ENCODE data around the gene EIF3K. TPM values are rescaled to one million over a fixed set of nuclear protein-coding genes. Genes with fewer than 3 reads are reported as not detected.

EIF3K gene
- total RNA-seq, 1 donor from 2014 or later: 392 TPM

DNA sequence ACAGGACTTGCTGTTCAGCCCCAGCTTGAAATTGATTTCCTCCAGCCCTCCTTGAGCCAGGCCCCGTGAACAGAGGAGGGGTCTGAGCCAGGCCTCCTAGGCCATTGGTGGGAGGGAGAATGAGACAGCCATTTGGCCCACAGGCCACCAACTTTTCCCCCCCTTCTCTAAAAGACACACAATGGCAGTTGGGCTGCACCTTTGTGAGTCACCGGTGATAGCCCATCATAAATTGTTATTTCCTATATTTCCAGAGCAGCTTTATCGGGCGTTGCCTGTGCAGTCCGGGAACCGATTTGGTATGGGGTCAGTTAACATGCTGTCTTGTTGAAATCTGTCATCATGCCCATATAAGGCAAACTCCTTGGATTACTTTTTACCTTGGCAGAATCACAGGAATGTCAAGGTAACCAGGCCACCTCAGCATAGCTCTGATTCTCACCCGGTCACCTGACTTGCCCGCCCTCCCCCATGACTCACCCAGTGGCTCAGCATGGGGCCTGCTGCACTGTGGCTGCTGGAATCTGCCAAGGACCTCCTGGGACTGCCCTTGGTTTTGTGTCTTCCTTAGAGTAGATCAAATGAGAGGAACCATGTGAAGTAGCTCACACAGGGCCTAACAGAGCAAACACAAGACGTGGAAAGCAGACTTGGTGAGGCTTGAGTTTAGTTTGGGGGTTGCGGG is 64.5 kb downstream of the EIF3K start:
- DNase-seq (ENCODE audit: extremely low read depth, low read depth, low spot score): no peak

DNA sequence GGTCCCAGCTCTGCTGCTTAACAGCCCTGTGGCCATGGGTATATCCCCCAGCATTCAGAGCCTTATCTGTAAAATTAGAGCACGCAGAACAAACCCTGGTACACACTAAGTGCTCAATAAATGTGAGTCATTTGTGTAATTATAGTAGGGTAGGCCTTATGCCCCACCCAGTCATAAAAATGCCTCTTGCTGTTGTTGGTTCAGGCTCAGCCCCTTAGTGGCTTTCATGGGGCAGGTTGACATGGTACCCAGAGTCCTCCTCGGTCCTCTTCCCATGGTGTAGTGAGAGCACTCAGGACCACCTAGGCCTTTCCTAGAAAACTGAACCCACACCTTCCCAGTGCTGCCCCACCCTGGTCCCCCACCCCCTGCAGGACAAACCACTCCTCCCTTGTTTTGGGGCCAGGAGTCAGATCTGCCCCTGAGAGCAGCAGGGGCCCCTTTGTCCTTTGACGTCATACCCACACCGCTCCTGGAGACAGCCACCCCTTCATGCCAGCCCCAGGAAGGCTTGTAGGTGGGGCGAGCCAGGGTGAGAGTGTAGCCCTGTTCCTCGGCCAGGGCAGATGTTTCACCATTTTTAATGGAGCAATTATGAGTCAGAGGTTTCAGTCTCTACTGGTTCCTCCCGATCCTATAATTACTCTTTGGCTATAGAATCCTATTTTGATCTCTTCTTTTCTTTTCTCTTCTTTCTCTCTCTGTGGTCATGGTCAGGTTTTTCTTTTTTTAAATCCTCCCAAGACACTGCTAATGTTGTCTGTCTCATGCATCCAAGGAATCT is 65.3 kb downstream of the EIF3K start:
- DNase-seq (ENCODE audit: extremely low read depth, low read depth, low spot score): no peak

DNA sequence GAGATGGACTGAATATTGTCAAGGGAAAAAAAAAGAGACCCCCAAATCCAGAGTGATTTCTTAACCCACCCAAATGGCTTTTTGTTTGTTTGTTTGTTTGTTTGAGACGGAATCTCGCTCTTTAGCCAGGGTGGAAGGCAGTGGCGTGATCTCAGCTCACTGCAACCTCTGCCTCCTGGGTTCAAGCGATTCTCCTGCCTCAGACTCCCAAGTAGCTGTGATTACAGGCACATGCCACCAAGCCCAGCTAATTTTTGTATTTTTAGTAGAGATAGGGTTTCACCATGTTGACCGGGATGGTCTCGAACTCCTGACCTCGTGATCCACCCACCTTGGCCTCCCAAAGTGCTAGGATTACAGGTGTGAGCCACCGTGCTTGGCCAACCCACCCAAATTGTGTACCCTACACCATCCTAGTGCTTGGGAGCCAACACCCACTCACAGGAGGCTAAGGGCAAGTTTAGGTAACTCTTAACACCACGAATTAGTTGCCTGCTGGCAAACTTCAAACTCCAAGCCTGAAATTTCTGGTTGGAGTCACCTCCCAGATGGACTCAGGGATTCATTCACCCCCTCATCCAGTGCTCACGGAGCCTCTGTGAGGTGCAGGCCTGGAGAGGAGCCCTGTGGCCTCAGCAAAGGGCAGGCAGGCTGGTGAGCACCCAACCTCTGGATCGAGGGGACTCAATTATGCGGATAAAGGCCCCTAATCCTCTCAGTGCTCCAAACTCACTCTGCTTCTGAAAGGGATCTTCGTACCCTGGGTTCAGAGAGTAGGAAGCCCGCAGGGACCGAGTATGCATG is 66.1 kb downstream of the EIF3K start:
- no peak for DNase-seq (ENCODE audit: extremely low read depth, low read depth, low spot score)

DNA sequence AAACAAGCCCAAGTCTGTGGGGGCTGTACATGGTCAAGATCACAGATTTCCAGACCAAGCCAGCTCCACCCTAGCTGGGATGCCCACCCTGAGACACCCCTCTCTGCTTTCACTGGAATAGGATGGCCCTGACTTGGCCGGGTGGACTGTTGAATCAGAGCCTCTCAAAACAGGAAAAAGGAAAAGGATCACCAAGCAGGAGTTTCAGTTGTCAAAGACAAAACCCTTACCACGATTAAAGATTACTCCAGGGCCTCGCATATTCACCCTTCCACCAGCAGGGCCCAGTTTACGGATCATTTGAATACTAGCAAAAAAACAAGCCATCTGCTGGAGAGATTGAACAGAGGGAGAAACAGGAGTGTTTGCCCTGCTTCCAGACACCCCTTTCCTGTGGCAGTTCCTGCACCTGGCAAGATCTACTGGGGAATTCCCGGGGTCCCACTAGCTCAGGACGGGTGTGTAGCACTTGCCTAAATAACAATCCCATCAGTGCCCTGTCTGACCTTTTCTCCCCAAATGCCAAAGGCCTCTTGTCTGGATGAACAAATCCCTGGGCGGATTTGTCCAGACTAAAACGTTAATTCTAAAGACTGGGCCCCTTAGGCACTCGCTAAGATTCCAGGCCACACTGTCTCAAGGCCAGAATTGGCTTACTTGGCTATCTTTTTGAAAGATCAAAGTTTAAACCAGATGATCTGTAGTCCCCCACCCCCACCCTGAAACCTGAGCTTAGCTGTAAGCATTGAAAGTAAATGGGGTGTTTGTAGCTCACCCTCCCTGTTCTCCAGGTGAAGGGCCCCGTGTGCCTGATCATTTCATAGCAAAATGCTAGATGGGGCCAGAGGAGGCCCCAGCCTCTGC is 66.9 kb downstream of the EIF3K start:
- DNase-seq (ENCODE audit: extremely low read depth, low read depth, low spot score): no peak

DNA sequence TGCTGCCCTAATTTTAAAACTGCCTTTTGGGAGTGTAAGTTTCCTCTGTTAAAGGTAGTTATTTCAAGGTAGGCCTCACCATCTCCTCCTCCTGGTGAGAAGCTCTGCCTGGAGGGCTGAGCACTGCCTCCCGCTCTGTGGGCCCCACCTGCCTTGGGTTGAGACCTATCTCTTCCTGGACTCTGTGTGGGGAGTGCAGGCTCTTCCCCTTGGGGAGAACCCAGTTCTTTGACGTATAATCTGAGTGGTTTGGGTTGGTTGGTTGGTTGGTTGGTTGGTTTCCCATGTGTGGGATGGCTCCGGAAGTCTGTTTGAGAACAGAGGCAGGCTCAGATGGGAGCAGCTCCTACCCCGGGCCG is 67.5 kb downstream of the EIF3K start:
- DNase-seq (ENCODE audit: extremely low read depth, low read depth, low spot score): no peak

Other genes with a start within 250 kb of the EIF3K start
- 232 and 267 TPM in 2 replicates for gene PSMD8, start 244.6 kb upstream of the EIF3K start, total RNA-seq
- gene GGN, start 231.2 kb upstream of the EIF3K start, total RNA-seq: 0.64 and 1.5 TPM in 2 replicates
- 8.5 and 9.4 TPM in 2 replicates for gene SPRED3, start 230.5 kb upstream of the EIF3K start, total RNA-seq
- gene FAM98C, start 216.1 kb upstream of the EIF3K start, total RNA-seq: 13.9 and 20.3 TPM in 2 replicates
- gene RASGRP4, start 193.0 kb upstream of the EIF3K start, total RNA-seq: not detected in 2 replicates
- gene RYR1, start 185.5 kb upstream of the EIF3K start, total RNA-seq: 0.05 and 0.06 TPM in 2 replicates
- gene MAP4K1, start 1.2 kb upstream of the EIF3K start, total RNA-seq: 0.39 TPM in 1 of 2 replicates, not detected in the other
- gene ACTN4, start 28.5 kb downstream of the EIF3K start, total RNA-seq: 697 and 882 TPM in 2 replicates
- gene CAPN12, start 125.3 kb downstream of the EIF3K start, total RNA-seq: 0.34 and 0.93 TPM in 2 replicates
- gene LGALS7, start 154.3 kb downstream of the EIF3K start, total RNA-seq: not detected in 2 replicates
- not detected in 2 replicates for gene LGALS7B, start 170.0 kb downstream of the EIF3K start, total RNA-seq
- 0.47 TPM in 1 of 2 replicates, not detected in the other for gene LGALS4, start 193.8 kb downstream of the EIF3K start, total RNA-seq
- gene ECH1, start 212.6 kb downstream of the EIF3K start, total RNA-seq: 48.6 and 52.1 TPM in 2 replicates
- 218 and 237 TPM in 2 replicates for gene HNRNPL, start 230.8 kb downstream of the EIF3K start, total RNA-seq